SK-N-SH (cell line): ENCODE results near the gene TSPAN7. TPM values are rescaled to one million over a fixed set of nuclear protein-coding genes. Genes with fewer than 3 reads are reported as not detected.

ENCODE experiments used
- CTCF ChIA-PET: fragments of 300-600, 350-600 bp; formaldehyde crosslinking; extraction: SDS; loops from one replicate; lab custom pipeline; 2021; lab: Yijun Ruan, JAX
- POLR2A ChIA-PET: fragments of 350-600 bp; sonication (Branson Sonifier 250); formaldehyde crosslinking; extraction: SDS; loops from one replicate; lab custom pipeline; 2020; ENCODE audit warnings: antibody characterized with exemption, inconsistent platforms; lab: Yijun Ruan, JAX
- DNase-seq: peaks from one replicate; pipeline ENCODE4 v3.0.0; 2012
- H2AFZ ChIP-seq: fragments of 200-600 bp; sonication (generic); 2 replicates; pipeline ENCODE4 v1.8.1; 2016; ENCODE audit warnings: antibody characterized with exemption, mild to moderate bottlenecking, low read depth
- H3F3A ChIP-seq: fragments of 200-600 bp; sonication (generic); replicated peaks from 2 replicates; pipeline ENCODE3; 2016; ENCODE audit warnings: antibody characterized with exemption, mild to moderate bottlenecking; ENCODE audit not compliant: insufficient read depth
- H3K27ac ChIP-seq, 2 experiments: fragments of 200-500 bp in 1 of 2; fragments of 200-600 bp in 1 of 2; sonication (Bioruptor generic) in 1 of 2; sonication (generic), shearing (Covaris generic) in 1 of 2; 2 replicates each; pipeline versions ENCODE4 v1.5.1 to v1.6.1; 2014 to 2016; ENCODE audit warnings: low read depth in 2 of 2, inconsistent platforms in 1 of 2, low read length in 1 of 2, mild to moderate bottlenecking in 1 of 2, mixed read lengths in 1 of 2
- H3K27me3 ChIP-seq: fragments of 200-600 bp; sonication (generic), shearing (Covaris generic); 2 replicates; pipeline ENCODE4 v1.6.1; 2016; ENCODE audit warnings: mixed run types; ENCODE audit not compliant: insufficient read depth
- H3K36me3 ChIP-seq, 2 experiments: fragments of 200-500 bp in 1 of 2; fragments of 200-600 bp in 1 of 2; sonication (Bioruptor generic) in 1 of 2; sonication (generic) in 1 of 2; replicated peaks in 1 of 2; 2 replicates each; pipeline versions ENCODE3 to v1.5.1; 2014 to 2016; ENCODE audit warnings: low read length in 1 of 2, mild to moderate bottlenecking in 1 of 2; ENCODE audit not compliant: insufficient read depth in 2 of 2, control insufficient read depth in 1 of 2
- H3K4me1 ChIP-seq, 2 experiments: fragments of 200-500 bp in 1 of 2; fragments of 200-600 bp in 1 of 2; sonication (Bioruptor generic) in 1 of 2; sonication (generic), shearing (Covaris generic) in 1 of 2; 2 replicates each; pipeline versions ENCODE4 v1.5.1 to v1.6.1; 2014 to 2016; ENCODE audit warnings: low read depth in 1 of 2, low read length in 1 of 2, mixed run types in 1 of 2; ENCODE audit not compliant: insufficient read depth in 2 of 2, control insufficient read depth in 1 of 2
- H3K4me2 ChIP-seq: fragments of 200-600 bp; sonication (generic), shearing (Covaris generic); 2 replicates; pipeline ENCODE4 v1.6.1; 2017; ENCODE audit warnings: mixed run types
- H3K4me3 ChIP-seq, 2 experiments: fragments of 200-500 bp in 1 of 2; fragments of 200-600 bp in 1 of 2; sonication (Bioruptor generic) in 1 of 2; sonication (generic), shearing (Covaris generic) in 1 of 2; 2 replicates each; pipeline versions ENCODE4 v1.5.1 to v1.8.1; 2014 to 2016; ENCODE audit warnings: low read depth in 2 of 2, inconsistent platforms in 1 of 2, low read length in 1 of 2, mild to moderate bottlenecking in 1 of 2, mixed read lengths in 1 of 2, moderate library complexity in 1 of 2
- H3K79me2 ChIP-seq: fragments of 200-600 bp; sonication (generic); 2 replicates; pipeline ENCODE4 v1.8.1; 2017; ENCODE audit warnings: mild to moderate bottlenecking; ENCODE audit not compliant: insufficient read depth
- H3K9ac ChIP-seq: fragments of 200-600 bp; sonication (generic); 2 replicates; pipeline ENCODE4 v1.6.1; 2017; ENCODE audit warnings: mixed run types
- H3K9me2 ChIP-seq: fragments of 200-600 bp; sonication (generic); 2 replicates; pipeline ENCODE4 v1.6.1; 2017; ENCODE audit warnings: mixed run types
- H3K9me3 ChIP-seq: fragments of 200-600 bp; sonication (generic); 2 replicates; pipeline ENCODE4 v1.6.1; 2017; ENCODE audit warnings: mixed run types, mild to moderate bottlenecking, moderate library complexity
- H4K20me1 ChIP-seq: fragments of 200-600 bp; sonication (generic); 2 replicates; pipeline ENCODE4 v1.6.1; 2017; ENCODE audit warnings: mild to moderate bottlenecking, mixed run types; ENCODE audit not compliant: insufficient read depth
- ELF1 ChIP-seq: IDR thresholded peaks from 2 replicates; pipeline ENCODE4 v1.4.0; 2012
- EP300 ChIP-seq, 2 experiments: IDR thresholded peaks; 2 replicates each; pipeline versions ENCODE4 v1.4.0 to v1.6.1; 2012; ENCODE audit warnings: borderline replicate concordance in 1 of 2, low read depth in 1 of 2, low read length in 1 of 2
- EZH2phosphoT487 ChIP-seq: fragments of 200-600 bp; sonication (generic); IDR thresholded peaks from 2 replicates; pipeline ENCODE4 v1.6.1; 2017; ENCODE audit warnings: low read depth, mixed run types, mild to moderate bottlenecking, antibody characterized with exemption, moderate library complexity, borderline replicate concordance
- FOXJ3 ChIP-seq: sonication (generic); formaldehyde crosslinking; IDR thresholded peaks from 2 replicates; pipeline ENCODE4 v1.5.1; 2020; ENCODE audit warnings: mild to moderate bottlenecking, missing genetic modification reagents
- FOXM1 ChIP-seq: IDR thresholded peaks from 2 replicates; pipeline ENCODE4 v1.4.0; 2012; ENCODE audit warnings: low read depth, mild to moderate bottlenecking
- GABPA ChIP-seq: IDR thresholded peaks from 2 replicates; pipeline ENCODE4 v1.4.0; 2012; ENCODE audit warnings: low read depth, mild to moderate bottlenecking
- GATA2 ChIP-seq: sonication (generic); formaldehyde crosslinking; IDR thresholded peaks from 2 replicates; pipeline ENCODE4 v1.5.0; 2020; ENCODE audit warnings: mild to moderate bottlenecking, missing genetic modification reagents
- MEF2A ChIP-seq: IDR thresholded peaks from 2 replicates; pipeline ENCODE4 v1.4.0; 2012; ENCODE audit warnings: low read depth, borderline replicate concordance
- NFIC ChIP-seq: IDR thresholded peaks from 2 replicates; pipeline ENCODE4 v1.4.0; 2012; ENCODE audit warnings: borderline replicate concordance
- RCOR1 ChIP-seq: fragments of 150-350 bp; IDR thresholded peaks from 2 replicates; pipeline ENCODE4 v1.6.1; 2017; ENCODE audit warnings: antibody characterized with exemption, low read length
- RXRA ChIP-seq: IDR thresholded peaks from 2 replicates; pipeline ENCODE4 v1.4.0; 2012; ENCODE audit warnings: low read depth, mild to moderate bottlenecking, borderline replicate concordance
- SIN3A ChIP-seq: IDR thresholded peaks from 2 replicates; pipeline ENCODE4 v1.6.1; 2012; ENCODE audit warnings: low read depth, mild to moderate bottlenecking, low read length, moderate library complexity, borderline replicate concordance
- TAF1 ChIP-seq: IDR thresholded peaks from 2 replicates; pipeline ENCODE4 v1.6.1; 2012; ENCODE audit warnings: low read depth, mild to moderate bottlenecking, low read length, moderate library complexity, borderline replicate concordance
- TCF12 ChIP-seq: IDR thresholded peaks from 2 replicates; pipeline ENCODE4 v1.4.0; 2012
- TEAD4 ChIP-seq: IDR thresholded peaks from 2 replicates; pipeline ENCODE4 v1.4.0; 2012; ENCODE audit warnings: mild to moderate bottlenecking, borderline replicate concordance; ENCODE audit not compliant: insufficient read depth
- WGBS: methylation state at CpG from one replicate; pipeline ENCODE4 v1.1.6; 2017; ENCODE audit warnings: low lambda C conversion rate; 5-methylcytosine and 5-hydroxymethylcytosine counted together
- polyA plus RNA-seq, 3 experiments: library from polyadenylated mRNA; depleted of rRNA; stranded (reverse); fragments of >200 nt; gene quantifications; 2 replicates each; pipeline ENCODE4 v1.2.3, GENCODE V29; 2012
- TF ChIP-seq, protein P1 (sequence below): IDR thresholded peaks from 2 replicates; pipeline ENCODE4 v1.6.1; 2012; ENCODE audit warnings: mild to moderate bottlenecking, low read depth, low read length, moderate library complexity
- TF ChIP-seq, protein P2 (sequence below): fragments of 200-600 bp; sonication (generic); IDR thresholded peaks from 2 replicates; pipeline ENCODE4 v1.6.1; 2017; ENCODE audit warnings: antibody characterized with exemption, mild to moderate bottlenecking, moderate library complexity
- TF ChIP-seq, protein P3 (sequence below): IDR thresholded peaks from 2 replicates; pipeline ENCODE4 v1.4.0; 2012; ENCODE audit warnings: low read depth
- TF ChIP-seq, protein P4 (sequence below): fragments of 150-350 bp; IDR thresholded peaks from 2 replicates; pipeline ENCODE4 v1.6.1; 2016; ENCODE audit warnings: mild to moderate bottlenecking, low read depth, low read length

The TSPAN7 gene
- polyA plus RNA-seq, 1 of the 3 experiments (the other 2 are of a cell fraction), result 0.39 TPM

DNA sequence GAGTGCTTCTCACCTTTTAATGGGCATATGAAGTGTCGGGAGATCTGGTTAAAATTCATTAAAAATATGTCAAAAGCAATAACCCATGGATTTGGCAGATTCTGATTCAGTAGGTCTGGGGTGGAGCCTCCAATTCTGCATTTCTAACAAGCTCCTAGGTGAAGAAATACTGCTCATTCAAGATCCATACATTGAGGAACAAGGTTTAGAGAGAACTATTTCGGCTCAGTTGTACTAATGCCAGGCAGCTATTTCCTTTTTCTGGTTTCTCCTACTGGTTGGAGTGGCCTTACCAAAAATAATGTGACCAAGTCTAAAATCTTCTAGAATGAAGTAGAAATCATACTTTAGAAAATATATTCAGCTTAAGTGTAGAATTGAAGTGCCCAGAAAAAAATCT is 117.5 kb downstream of the TSPAN7 start:
- ChIA-PET POLR2A (no interaction called here), CTCF (interaction anchor here (1.1 kb wide), 1 partner anchor 19 kb away, joined by 3 read pairs; no protein-coding TSS in a partner anchor)
- H3K9ac ChIP-seq, result no peak overlapping the region
- no peak overlapping the region for H3K27ac ChIP-seq
- TF ChIP-seq FOXJ3 (CRISPR knock-in tag), result no peak
- TF ChIP-seq EP300 (IDR thresholded peaks at IDR 0.05; ENCODE audit: borderline replicate concordance in 1 of 2, low read depth in 1 of 2, low read length in 1 of 2), result no peak
- TF ChIP-seq TCF12, result no peak
- TF ChIP-seq GABPA, result no peak
- TF ChIP-seq FOXM1, result no peak
- TF ChIP-seq GATA2 (CRISPR knock-in tag), result no peak
- WGBS, result 13% methylated on average over 2 of the region's 2 CpGs
- H3F3A ChIP-seq, result no peaks in the 10 kb centered on the region
- no peaks in the 10 kb centered on the region for H3K9me3 ChIP-seq
- no peak overlapping the region for H3K4me2 ChIP-seq
- no peaks in the 10 kb centered on the region; the same call in none of the 2 replicates for H3K27me3 ChIP-seq
- H3K9me2 ChIP-seq, result no peaks in the 10 kb centered on the region
- H3K36me3 ChIP-seq, result no peaks in the 10 kb centered on the region
- H3K79me2 ChIP-seq, result no peaks in the 10 kb centered on the region
- H3K4me1 ChIP-seq, result no peaks in the 10 kb centered on the region
- DNase-seq, result no peak
- H2AFZ ChIP-seq, result no peak overlapping the region
- H4K20me1 ChIP-seq, result no peaks in the 10 kb centered on the region
- H3K4me3 ChIP-seq, result no peak overlapping the region

DNA sequence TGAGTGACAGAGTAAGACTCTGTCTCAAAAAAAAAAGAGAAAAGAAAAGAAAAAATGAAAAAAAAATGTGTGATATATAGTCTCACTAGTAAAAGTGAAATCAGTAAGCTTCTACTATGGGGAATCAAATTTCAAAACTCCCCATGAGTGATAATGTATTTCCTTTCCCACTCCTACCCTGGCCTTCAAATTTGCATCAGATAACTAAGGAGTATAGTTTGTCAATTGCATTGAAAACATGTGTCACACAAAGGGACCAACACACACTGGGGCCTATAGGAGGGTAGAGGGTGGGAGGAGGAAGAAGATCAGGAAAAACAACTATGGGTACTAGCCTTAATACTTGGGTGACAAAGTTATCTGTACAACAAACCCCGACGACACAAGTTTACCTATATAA is 118.4 kb downstream of the TSPAN7 start:
- H3K4me3 ChIP-seq, result no peak overlapping the region
- H3K9ac ChIP-seq, result no peak overlapping the region
- H4K20me1 ChIP-seq, result no peaks in the 10 kb centered on the region
- TF ChIP-seq MEF2A, result no peak
- TF ChIP-seq, protein P1, sequence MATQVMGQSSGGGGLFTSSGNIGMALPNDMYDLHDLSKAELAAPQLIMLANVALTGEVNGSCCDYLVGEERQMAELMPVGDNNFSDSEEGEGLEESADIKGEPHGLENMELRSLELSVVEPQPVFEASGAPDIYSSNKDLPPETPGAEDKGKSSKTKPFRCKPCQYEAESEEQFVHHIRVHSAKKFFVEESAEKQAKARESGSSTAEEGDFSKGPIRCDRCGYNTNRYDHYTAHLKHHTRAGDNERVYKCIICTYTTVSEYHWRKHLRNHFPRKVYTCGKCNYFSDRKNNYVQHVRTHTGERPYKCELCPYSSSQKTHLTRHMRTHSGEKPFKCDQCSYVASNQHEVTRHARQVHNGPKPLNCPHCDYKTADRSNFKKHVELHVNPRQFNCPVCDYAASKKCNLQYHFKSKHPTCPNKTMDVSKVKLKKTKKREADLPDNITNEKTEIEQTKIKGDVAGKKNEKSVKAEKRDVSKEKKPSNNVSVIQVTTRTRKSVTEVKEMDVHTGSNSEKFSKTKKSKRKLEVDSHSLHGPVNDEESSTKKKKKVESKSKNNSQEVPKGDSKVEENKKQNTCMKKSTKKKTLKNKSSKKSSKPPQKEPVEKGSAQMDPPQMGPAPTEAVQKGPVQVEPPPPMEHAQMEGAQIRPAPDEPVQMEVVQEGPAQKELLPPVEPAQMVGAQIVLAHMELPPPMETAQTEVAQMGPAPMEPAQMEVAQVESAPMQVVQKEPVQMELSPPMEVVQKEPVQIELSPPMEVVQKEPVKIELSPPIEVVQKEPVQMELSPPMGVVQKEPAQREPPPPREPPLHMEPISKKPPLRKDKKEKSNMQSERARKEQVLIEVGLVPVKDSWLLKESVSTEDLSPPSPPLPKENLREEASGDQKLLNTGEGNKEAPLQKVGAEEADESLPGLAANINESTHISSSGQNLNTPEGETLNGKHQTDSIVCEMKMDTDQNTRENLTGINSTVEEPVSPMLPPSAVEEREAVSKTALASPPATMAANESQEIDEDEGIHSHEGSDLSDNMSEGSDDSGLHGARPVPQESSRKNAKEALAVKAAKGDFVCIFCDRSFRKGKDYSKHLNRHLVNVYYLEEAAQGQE, result no peak
- no peak for TF ChIP-seq TAF1
- TF ChIP-seq TCF12, result no peak
- TF ChIP-seq ELF1, result no peak
- no peak for TF ChIP-seq FOXJ3 (CRISPR knock-in tag)
- no peak for TF ChIP-seq RXRA
- no peak for TF ChIP-seq EZH2phosphoT487
- TF ChIP-seq TEAD4, result no peak
- TF ChIP-seq, protein P2, sequence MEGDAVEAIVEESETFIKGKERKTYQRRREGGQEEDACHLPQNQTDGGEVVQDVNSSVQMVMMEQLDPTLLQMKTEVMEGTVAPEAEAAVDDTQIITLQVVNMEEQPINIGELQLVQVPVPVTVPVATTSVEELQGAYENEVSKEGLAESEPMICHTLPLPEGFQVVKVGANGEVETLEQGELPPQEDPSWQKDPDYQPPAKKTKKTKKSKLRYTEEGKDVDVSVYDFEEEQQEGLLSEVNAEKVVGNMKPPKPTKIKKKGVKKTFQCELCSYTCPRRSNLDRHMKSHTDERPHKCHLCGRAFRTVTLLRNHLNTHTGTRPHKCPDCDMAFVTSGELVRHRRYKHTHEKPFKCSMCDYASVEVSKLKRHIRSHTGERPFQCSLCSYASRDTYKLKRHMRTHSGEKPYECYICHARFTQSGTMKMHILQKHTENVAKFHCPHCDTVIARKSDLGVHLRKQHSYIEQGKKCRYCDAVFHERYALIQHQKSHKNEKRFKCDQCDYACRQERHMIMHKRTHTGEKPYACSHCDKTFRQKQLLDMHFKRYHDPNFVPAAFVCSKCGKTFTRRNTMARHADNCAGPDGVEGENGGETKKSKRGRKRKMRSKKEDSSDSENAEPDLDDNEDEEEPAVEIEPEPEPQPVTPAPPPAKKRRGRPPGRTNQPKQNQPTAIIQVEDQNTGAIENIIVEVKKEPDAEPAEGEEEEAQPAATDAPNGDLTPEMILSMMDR, result no peak
- TF ChIP-seq, protein P3, sequence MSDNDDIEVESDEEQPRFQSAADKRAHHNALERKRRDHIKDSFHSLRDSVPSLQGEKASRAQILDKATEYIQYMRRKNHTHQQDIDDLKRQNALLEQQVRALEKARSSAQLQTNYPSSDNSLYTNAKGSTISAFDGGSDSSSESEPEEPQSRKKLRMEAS, result no peak
- TF ChIP-seq SIN3A, result no peak
- TF ChIP-seq, protein P4, sequence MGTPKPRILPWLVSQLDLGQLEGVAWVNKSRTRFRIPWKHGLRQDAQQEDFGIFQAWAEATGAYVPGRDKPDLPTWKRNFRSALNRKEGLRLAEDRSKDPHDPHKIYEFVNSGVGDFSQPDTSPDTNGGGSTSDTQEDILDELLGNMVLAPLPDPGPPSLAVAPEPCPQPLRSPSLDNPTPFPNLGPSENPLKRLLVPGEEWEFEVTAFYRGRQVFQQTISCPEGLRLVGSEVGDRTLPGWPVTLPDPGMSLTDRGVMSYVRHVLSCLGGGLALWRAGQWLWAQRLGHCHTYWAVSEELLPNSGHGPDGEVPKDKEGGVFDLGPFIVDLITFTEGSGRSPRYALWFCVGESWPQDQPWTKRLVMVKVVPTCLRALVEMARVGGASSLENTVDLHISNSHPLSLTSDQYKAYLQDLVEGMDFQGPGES, result no peak
- TF ChIP-seq NFIC, result no peak
- no peak for TF ChIP-seq RCOR1
- no peaks in the 10 kb centered on the region for H3K36me3 ChIP-seq
- H3K4me2 ChIP-seq, result no peak overlapping the region
- no peaks in the 10 kb centered on the region for H3K4me1 ChIP-seq
- WGBS, result 32% methylated on average over 2 of the region's 2 CpGs
- H3K9me2 ChIP-seq, result no peaks in the 10 kb centered on the region
- H3K27me3 ChIP-seq, result no peaks in the 10 kb centered on the region; the same call in none of the 2 replicates
- ChIA-PET POLR2A (no interaction called here), CTCF (interaction anchor here (1.1 kb wide), 1 partner anchor 19 kb away, joined by 3 read pairs; no protein-coding TSS in a partner anchor)
- no peak for DNase-seq
- no peaks in the 10 kb centered on the region for H3K9me3 ChIP-seq
- H3K79me2 ChIP-seq, result no peaks in the 10 kb centered on the region
- no peak overlapping the region for H3K27ac ChIP-seq
- H3F3A ChIP-seq, result no peaks in the 10 kb centered on the region
- H2AFZ ChIP-seq, result no peak overlapping the region
